Stimulated activated CD4-positive, alpha-beta T cell treated with anti-CD3 and anti-CD28 coated beads, Interleukin-4, amount 100 ng/mL, for 48 hours (primary cell): Measurements from ENCODE around the gene USP44.

Experiments used
- DNase-seq, 2 donors: peaks; one replicate each; pipeline ENCODE4 v3.0.0-alpha.2; 2020; ENCODE audit warnings: low read depth in 2 of 2

The USP44 gene

DNA sequence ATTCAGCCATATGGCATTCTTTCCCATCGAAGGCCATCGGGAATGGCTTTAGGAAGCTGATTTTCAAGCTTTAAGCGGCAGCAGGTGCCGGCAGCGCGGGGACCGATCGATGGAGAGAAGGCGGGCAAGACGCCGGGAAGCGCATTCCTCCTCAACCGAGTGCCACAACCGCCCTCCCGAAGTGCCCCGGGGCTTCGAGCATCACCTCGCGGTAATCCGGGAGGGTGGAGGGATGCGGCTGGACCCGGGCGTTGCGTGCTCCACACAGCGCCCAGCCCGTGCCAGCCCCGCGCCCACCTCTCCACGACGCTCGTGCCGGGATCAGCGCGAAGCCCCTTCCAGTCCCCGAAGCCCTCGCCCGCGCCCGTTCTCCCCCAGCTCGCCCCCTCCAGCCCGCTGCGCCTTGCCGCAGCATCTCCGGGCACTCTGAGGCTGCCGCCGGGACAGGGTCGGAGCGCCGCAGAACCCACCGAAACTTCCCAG is 3.2 kb downstream of the USP44 start:
- peak; percentile 23 to 24 for DNase-seq

DNA sequence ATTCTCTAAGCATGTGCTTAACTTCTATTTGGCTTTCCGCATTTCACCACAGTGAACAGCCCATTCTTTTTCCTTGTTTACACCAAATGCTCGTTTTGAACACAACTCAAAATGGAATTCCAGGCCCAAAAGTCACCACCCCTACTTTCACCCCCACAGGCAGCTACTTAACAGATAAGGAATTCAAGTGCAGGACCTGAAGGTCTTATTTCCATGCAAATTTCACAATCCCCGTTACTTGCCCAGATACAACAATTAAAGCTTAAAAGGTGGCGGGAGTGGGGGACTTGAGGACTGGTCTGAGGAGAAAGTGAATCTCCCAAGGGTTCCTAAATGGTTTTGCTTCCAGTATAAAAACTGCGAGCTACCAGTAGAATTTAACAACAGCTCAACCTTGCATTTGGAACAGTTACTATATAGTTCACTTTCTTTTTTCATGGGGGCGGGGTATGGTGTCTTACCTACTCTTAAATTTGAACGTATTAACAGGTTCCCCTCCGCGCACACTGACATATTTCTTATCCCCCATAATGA is 3.7 kb downstream of the USP44 start:
- no peak for DNase-seq

DNA sequence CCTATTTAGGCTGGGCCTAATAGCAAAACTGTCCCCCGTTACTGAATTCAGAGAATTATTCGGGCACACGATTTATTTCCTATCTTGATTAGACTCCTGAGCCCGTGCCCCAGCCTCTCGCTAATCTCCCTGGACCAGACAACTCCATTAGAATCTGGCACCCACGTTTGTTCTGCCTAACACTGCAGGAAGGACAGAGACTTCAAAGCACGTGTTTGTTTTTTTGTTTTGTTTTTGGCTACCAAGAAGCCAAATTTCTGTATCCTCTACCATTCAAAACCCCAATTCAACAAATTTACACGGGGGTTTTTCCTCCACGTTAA is 4.8 kb downstream of the USP44 start:
- no peak for DNase-seq

DNA sequence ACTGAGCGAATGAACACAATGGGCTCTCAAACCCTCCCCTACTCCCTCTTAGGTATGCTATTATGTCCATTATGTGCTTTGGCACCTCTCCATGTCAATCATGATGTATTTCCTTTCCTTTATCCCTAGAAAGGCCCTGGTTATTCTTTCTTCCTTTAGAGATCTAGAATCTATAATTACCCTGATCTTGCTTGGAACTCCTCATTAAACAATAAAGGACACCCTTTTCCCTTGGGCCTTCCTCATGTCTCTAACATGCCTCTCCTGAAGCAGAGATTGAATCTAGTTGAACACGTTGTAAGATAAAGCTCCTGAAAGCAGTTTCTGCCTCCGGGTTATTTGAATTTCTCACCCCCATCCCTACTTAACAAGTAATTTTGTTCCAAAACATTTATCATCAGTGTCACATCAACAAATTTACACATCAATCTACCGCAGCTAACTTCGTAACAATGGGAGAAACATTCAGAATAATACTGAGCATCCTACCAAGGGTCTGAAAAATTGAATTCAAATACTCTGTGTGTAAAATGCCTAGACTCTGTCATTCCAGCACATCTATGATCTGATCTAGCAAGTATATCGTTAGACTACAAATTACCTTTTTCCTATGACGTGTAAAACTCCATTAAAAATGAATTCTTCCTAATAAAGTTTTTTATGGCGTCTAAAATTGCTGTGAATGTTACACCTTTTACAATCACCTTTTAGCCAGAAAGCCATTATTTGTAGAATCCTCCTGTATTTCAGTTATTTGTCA is 5.4 kb downstream of the USP44 start:
- no peak for DNase-seq

DNA sequence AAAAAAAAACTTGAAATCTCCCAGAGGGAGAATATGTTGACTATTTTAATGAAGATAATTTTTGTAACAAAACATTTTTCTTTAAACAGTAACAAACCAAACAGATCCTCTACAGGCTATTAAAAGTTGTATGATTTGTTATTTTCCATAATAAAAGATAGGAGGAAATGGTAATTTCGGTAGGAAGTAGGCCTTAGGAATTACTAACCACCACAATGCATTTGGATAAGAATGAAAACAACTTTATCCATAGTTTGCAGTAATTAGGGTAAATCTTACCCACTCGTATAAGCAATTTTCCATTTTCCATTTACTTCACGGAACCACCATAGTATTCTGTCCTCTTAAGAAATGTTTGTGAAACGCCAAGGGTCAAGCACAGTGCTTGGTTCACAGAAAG is 6.0 kb downstream of the USP44 start:
- DNase-seq: no peak

DNA sequence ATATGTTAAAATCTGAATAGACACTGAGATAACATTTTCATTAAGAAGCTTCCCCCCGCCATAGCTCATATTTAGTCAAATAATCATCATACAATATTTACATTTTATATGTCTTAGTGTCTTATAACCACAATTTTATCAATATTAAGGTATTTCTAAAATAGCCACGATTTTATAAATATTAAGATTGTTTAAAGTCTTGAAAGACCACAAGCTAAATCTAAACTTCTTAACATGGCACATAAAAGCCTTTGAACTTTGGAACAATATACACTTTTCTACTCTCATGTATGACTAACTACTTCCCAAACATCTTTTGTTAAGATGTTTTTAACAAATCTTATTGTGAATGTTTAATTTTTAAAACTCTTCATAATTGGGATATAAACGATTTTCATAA is 6.5 kb downstream of the USP44 start:
- no peak for DNase-seq

DNA sequence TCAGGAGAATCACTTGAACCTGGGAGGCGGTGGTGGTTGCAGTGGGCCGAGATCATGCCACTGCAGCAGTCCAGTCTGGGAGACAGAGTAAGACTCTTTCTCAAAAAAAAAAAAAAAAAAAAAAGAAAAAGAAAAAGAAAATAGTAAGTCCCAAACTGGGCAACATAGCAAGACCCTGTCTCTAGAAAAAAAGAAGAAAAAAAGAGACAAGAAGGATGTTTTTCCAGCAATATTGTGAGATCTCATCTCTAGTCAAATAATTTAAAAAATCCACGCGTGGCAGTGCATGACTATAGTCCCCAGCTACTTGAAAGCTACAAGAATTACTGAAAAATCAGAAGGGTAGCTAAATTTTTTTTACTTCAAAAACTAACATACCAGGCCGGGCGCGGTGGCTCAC is 8.0 kb downstream of the USP44 start:
- DNase-seq: no peak

DNA sequence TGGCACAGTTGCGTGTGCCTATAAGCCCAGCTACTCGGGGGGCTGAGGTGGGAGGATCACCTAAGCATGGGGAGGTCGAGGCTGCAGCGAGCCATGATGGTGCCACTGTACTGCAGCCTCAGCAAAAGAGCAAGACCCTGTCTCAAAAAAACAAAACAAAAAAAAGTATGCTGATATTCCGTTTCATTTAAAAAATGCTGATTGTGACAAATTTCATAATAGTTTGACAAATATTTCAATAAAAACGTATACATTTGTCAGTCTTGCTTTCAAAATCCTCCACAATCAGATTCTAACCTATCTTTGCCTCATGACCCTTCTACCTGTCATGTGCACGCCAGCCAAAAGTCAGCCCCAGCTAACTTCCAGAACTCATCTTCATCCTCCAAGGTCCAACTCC is 9.8 kb downstream of the USP44 start:
- no peak for DNase-seq

DNA sequence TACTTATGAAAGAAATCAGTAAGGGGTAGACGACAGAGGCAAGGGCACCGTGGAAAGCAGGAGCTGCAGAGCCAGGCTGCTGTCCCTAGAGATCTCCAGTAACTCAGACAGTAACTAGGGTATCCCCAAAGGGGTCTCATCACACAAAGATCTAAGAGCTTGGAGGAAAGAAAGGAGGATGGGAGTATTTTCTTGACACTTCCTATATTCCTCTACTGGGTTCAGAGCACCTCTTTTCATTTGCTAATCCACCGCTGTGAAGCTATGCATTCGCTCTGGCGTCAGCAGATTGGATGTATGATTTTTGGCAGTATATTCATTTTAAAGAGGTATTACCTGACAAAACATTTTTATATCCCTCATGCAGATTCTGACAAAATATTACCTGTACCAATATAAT is 12.6 kb downstream of the USP44 start:
- no peak for DNase-seq

DNA sequence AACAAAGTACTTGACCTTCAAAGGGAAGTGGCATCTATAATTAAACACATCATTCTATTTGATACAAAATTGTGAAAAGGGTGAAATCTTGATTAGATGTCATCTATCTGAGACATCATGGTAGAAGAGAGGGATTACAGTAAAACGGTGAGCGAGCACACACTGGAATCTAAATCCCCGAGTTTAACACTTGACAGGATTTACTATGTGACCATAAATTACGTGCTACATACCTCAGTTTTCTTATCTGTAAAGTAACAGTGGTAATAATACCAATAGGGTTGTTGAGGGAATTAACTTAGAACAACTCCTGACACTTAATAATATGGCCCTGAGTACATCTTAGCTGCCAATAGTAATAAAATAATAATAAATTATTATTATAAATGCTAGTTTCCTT is 13.3 kb downstream of the USP44 start:
- no peak for DNase-seq

DNA sequence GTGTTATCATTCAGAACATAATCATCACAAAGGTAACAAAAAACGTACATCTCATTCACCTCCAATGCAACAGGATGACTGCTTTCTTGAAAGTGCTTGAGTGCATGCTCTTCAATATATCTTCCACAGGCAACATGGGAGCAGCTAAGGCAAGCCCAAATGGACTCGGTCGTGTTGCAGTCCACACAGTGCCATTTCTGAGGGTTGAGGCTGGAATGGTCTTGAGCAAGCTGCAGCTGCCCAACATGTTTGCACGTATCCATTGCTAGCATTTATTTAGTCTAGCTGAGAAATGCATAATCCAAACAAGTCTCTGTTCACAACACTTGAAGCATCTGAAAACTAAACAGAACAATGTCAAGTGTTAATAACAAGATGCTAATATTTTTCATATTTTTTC is 17.3 kb downstream of the USP44 start:
- DNase-seq: no peak

DNA sequence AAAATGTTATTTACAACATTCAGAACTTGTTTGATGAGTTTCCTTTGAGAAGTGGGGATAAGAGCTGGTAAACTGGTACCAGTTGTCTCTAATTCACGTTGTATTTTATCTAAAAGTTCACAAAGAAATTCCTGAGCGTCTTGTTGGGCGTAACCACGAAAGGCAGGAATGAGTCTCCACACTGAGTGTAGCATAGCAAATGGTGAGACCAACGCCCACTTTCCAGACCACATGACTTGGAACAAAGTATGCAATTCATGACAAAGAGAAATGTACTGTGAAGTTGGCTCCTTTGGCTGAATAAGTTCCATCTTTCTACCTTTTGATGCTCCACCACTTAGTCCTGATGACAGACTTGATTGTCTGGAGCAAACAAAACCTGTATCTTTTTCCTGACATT is 18.4 kb downstream of the USP44 start:
- peak in 1 of 2 donors; percentile 26 for DNase-seq

DNA sequence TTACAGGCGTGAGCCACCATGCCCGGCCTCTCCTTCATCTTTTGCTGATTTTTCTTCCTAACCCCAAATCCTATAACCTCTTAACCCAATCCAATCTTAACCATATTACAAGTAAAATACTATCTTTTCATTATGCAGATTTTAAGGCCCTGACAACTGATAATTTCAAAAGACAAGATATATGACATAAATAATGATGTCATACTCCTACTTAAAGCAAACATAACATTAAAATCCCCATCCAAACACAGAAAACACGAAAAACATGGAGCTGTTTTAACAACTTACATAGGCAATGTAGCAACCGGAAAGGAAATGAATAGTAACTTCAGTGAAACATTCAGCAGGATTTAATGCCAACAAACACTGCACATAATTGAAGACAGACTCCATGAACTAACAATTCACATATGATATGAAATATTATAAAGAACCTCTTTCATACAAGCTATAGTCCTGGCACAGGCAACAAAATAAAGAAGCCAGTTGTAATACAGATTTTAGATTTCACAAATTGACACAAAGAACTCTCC is 21.5 kb downstream of the USP44 start:
- DNase-seq: no peak

DNA sequence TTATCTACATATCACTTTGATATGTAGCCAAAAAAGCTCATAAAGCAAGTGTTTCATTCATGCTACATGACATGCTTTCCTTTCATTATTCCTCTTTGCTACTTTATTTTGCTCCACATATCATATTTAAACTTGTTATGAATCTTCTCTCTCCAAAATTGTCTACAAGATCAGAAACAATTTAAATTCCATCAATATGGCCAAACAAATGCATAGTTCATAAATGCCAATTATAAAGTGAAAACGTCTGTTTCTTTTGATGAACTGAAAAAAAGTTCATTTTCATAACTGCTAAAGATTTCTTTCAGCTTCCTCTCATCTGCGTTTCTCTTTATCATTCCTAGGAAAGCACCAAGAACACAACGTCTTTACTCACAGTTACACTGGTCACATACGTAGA is 22.8 kb downstream of the USP44 start:
- DNase-seq: no peak

DNA sequence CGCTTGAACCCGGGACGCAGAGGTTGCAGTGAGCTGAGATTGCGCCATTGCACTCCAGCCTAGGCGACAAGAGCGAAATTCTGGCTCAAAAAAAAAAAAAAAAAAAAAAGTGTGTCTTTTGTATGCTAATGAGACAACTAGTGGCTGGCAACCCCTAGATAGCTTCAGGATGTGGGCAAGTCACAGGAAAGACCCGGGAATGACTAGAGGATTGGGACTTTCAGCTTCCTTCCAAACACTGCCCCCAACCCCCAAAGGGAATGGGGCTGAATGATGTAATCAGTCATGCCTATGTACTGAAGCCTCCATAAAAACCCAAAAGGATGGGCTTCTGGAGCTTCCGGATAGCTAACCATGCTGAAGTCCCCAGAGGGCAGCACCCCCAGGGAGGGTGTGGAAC is 28.6 kb downstream of the USP44 start:
- DNase-seq: no peak

DNA sequence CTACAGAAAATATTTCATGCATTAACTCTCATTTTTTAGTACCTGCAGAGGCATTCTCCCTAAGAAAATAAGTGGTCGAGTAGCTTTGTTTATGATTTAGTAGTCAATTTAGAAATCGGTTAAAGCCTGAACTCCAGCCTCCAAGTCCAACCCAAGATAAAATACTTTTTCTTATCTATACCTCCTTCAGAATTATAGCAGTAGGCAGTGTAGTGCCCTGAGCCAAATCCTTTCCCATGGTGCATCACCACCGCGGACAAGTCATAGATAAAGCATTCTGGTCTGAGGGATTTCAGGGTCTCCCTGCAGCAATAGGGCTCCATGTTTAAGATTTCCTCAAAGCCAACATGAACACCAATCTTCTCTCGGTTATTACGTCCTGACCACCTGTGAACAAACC is 30.5 kb downstream of the USP44 start:
- DNase-seq: no peak

DNA sequence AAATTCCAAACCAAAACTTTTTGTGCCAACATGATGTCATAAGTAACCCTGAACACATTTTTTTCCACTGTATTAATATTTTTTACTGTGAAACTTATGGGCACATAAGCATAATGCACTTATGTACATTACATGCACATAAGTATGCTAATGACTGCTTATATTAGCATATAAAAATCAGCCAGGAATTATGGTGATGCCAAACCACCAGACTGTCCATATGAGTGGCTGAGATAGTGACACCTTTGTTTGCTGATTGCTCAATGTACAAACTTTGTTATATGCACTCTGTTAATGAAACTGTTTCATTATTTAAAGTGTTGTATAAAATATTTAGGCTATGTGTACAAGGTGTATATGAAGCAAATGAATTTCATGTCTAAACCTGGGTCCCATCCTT is 32.3 kb downstream of the USP44 start:
- no peak for DNase-seq

DNA sequence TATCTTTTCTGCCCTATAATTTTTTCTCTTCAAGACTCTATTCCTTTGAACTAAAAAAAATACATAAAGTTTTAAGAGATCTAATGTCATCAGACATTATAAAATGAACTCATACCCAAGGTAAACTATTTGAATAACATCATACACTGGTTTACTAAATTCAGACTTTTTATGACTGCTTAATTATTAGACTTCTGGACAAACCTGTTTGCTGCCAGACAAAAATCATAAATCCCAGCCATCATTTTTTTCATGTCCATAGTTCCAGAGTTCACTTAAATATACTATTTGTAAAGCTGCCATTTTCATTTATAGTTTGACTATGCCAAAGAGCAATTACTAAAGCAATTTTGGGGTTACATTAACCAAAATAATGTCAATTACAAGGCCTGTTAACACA is 34.0 kb downstream of the USP44 start:
- no peak for DNase-seq

DNA sequence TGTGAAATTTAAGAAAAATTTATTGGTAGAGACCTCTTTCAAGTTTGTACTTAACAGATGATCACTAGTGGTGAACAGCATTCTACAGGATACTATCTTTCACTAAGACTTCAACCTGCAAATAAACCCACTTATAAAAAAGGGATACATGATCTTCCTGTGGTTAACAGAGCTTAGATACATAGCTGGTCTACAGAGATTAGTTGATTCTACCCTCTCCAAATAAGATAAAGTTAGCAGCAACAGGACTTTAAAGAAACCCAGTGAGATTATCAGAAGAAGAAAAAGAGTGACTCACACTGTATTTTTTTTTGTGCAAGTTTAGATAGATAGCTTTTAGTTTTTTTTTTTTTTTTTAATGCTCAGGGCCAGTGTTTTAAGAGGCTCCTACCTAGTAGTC is 34.5 kb downstream of the USP44 start:
- DNase-seq: no peak

DNA sequence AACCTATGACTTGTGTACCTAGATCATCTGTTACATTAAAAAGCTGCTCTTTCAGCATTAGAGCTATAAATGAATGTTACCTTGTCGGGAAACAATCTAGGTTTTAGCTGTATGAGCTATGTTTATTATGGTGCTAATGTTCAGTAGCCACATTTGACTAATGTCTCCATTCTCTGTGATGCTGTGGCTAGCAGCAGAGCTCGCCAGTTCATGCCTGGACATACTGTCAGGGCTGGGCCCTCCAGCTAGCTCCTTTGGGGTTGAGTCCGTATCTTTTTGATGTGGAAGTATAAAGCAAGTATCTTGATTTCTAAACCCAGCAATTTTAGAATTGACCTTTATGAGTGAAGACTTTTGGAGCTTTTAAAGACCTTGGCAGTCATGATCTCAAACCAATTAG is 36.1 kb downstream of the USP44 start:
- DNase-seq: no peak

DNA sequence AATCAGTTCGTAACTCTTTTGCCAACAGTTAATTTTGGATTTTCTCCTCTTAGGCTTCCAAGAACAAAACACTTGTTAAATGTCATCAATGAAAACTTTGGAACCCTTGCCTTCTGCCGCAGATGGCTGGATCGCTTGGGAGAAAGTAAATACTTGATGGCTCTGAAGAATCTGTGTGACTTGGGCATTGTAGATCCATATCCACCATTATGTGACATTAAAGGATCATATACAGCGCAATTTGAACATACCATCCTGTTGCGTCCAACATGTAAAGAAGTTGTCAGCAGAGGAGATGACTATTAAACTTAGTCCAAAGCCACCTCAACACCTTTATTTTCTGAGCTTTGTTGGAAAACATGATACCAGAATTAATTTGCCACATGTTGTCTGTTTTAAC is 37.7 kb downstream of the USP44 start:
- DNase-seq: no peak

DNA sequence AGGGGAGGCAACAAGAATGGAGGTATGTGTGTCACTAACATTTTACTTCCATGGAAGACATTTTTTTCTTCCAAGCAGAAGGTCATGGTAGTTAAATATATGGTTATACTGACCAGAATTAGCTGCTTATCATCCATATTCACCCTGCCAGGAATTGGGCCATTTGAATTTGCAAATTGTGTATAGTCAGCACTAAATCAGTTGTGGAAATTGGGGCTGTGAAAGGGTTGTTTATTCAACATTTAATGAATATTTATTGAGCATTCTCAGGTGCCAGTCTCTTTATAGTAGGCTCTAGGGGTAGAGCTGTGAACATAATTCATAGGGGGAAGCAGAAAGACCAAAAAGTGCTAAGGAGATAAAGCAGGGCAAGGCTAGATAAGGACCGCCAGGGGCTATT is 39.3 kb downstream of the USP44 start:
- no peak for DNase-seq

DNA sequence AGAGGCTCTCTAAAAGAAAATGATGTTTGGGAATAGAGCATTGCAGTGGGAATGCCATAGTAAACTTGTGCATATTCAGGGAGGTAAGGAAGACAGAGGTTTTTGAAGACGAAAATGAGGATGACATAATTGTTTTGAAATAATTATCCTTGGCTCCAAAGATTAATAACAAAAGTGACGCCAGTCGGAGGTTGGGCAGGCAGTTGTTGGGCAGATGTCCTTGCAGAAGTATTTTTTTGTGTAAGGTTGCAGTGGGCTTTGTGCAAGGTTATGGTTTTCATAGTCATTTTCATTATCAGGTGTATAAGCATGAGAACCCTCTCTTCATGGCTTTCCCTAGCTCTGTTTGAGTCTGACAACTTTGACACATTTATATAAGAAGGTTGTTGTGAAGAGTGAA is 42.0 kb downstream of the USP44 start:
- no peak for DNase-seq
